HG02642 (cell line): ENCODE results near the gene ADA.
"Not testable (repeated sequence)": the region's sequence is repeated elsewhere in the genome, so short reads cannot be mapped to it uniquely, and the experiment has no call there.

Experiments
- ATAC-seq: cut with Tn5 transposase; IDR thresholded peaks from one replicate; pipeline ENCODE4 v1.9.1; 2021; ENCODE audit warnings: mild to moderate bottlenecking; ENCODE audit not compliant: unreplicated experiment, poor library complexity

The ADA gene

DNA sequence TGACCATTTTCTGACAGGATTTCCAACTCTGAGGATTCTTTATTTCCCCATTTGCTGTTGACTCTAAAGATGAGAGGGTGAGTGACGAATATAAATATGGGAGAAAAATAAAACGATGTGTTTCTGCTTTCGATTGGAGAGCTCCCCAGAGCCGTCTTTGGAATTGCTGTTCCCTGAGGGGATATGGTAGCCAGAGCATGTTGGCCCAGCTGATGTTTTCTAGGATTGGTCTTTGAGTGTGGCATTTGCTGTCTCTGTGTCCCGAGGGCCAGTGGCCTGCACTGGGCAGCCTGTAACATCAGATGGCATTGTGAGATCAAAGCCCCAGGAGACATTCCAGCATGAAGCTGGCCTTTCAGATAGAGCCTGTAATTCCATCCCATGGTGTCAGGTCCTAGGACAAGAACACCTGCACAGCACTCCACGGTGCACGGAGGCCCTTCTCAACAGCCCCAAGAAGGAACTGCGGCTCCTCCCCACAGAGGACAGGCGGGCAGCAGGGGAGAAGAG lies 42.4 kb downstream of the ADA start:
- ATAC-seq: peak; percentile 4

DNA sequence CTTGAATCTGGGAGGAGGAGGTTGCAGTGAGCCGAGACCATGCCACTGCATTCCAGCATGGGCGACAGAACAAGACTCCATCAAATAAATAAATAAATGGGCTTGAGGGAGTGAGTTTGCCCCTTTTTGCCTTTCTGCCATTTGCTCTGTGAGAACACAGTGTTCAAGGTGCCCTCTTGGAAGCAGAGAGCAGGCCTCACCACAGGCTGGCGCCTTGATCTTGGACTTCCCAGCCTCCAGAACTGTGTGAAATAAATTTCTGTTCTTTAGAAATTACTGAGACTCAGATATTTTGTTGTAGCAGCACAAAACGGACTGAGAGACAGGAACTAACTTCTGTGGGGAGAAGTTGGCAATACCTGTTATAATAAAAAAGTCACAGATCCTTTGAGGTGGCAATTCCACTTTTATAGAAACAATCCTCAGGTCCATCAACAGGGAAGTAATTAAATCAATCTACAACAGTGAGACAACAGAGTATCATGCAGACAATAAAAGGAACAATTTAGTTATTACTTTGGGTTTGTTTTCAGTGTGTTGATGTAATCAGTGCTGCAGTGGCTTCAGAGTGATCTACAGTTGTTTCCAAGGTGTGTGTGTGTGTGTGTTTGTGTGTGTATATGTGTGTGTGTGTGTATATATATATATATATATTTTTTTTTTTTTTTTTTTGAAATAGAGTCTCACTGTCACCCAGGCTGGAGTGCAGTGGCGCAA lies 44.6 kb downstream of the ADA start:
- no peak for ATAC-seq

DNA sequence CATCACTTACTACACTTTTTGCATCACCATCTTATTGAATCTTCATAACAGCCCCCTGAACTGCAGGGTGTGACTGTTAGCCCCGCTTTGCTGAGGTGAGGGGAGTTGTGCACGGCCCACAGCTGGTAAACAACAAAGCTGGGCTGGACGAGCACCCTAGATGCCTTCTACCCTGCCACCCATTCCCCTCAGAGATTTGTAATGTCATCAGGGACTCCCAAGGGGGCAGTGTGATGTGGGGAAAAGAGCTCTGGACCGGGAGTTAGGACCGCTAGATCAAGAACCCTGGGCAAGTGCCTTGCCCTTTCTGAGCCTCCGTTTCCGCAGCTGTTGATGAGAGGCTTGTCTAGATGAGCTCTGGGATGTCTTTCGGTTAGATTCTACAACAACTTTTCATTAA lies 48.2 kb downstream of the ADA start:
- no peak for ATAC-seq

DNA sequence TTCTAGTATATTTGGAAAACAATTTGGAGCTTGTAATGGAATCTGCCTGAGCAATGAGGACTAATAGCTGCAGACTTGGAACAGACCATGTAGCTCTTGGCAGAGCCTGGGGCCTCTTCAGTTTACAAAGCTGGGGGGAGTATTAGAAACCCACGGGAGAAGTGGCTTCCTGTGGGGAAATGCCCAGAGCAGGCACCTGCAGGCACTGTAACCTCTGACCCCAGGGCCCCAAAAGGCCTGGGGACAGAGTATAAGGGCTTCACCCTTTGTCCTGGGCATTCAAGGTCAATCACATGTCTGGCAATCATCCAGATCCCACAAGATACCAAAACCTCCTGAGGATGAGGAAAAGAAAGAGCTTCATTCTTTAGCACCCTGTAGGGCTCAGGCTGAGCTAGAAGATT lies 49.7 kb downstream of the ADA start:
- ATAC-seq: no peak

DNA sequence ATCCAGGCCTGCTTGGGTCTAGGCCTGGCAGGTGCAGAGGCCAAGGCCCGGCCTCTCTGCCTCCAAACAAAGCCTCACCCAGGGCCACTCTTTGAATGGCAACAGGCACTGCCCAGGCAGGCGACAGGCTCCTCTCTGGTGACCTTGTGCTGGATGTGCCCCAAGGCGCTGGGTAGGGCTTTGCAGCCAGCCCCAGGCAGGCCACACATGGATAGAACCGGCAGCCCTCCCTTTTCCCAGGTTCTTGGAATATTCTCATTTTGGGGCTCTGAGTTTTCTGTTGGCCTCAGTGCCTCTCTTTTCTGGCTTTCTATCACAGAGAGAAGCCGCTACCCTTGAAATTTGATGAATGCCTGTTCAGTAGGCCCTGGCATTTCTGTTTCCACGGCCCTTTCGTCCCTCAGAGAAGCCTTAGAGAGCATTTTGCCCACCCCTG lies 50.2 kb downstream of the ADA start:
- ATAC-seq: no peak

DNA sequence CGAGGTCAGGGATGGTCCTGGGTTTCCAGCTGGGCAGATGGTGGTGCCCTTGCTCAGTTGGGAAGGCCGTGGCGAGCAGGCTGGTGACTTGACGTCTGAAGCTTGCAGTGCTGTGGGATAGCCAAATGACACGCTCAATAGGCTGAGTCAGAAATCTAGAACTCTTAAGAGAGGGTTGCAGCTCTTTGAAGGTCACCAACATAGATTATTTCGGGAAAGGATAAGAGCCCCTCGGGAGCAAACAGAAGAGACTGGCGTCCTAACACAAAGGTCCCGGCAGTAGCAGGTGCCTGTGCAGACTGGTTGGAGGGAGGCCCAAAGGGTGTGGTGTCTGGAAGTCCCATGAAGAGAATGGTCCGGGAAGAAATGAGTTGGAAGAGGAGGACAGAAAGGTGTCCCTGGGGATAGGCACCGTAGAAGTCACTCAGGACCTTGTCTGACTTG lies 50.7 kb downstream of the ADA start:
- no peak for ATAC-seq

DNA sequence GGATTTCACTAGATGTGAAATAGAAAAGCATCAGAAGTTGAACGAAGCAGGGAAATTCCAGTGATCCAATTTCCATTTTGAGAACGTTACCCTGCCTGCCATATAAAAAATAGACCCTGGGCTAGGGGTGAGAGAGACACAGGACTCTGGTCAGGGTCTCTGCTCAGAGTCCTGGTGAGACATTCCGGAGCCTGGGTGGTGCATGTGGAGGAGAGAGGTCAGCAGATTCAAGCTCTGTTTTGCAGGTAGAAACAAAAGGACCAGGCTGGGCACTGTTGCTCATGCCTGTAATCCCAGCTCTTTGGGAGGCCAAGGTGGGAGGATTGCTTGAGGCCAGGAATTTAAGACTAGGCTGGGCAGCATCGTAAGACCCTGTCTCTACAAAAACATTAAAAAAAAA lies 51.2 kb downstream of the ADA start:
- ATAC-seq: no peak

GRCh38 chr20:44599715-44600114 lies 51.8 kb downstream of the ADA start:
- ATAC-seq: no peak

GRCh38 chr20:44598423-44599305 lies 52.8 kb downstream of the ADA start:
- no peak for ATAC-seq

DNA sequence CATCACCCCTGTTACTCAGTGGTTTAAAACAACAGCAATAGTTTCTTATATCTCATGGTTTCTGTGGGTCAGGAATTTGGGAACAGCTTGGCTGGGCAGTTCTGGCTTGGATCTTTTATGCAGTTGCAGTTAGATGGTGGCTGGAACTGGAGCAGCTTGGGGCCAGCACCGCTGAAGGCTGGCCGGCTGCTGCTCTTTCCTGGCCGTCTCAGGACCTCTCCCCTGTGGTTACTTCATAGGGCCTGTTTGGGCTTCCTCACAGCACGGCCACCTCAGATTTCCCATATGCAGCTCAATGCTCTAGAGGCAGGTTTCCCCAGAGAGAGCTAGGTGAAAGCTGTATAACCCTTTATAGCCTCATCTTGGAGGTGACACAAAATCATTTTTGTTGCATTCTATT lies 53.6 kb downstream of the ADA start:
- ATAC-seq: no peak

DNA sequence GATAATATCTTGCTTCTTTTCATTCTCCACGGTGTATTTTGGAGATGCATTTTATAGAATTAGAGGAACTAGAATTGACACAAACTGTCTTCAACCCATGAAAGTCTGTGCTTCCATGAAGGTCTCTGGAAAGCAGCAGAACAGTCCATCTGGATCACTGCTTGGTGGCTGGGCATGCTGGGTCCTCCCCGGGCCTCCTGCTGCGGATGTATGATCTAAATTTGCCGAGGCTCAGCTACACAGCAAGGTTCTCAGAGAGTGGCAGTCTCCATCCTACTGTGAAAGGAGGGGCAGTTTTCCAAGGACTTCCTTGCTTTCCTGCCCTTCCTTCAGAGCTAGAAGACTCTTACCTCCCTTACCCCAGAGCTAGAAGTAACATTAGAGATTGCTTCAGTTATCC lies 54.0 kb downstream of the ADA start:
- ATAC-seq: no peak

GRCh38 chr20:44596876-44597275 lies 54.6 kb downstream of the ADA start:
- no peak for ATAC-seq

- ATAC-seq: no peak
Measured at GRCh38 chr20:44596010-44596409, 55.5 kb downstream of the ADA start.

DNA sequence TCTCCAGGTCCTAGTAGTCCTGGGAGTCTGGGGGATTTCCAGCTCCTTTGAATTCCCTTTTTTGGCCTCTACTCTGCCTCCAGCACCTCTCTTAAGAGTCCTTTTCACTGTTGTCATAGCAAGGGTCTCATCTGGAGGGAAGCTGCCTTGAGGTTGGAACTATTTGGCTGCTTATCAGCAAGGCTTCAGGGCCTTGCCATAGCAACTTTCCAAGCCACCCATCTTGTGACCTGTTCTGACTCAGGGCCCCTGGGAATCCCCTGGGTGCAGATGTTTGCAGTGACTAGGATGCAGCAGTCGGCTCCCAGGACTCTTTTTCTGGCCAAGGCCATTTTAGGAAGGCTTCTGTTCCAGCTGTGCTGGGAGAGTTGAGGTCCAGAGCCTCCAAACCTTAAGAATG lies 56.8 kb downstream of the ADA start:
- no peak for ATAC-seq

GRCh38 chr20:44593751-44594150 lies 57.7 kb downstream of the ADA start:
- ATAC-seq: no peak

- no peak for ATAC-seq
Measured at GRCh38 chr20:44592366-44592765, 59.1 kb downstream of the ADA start.

GRCh38 chr20:44590980-44591778 lies 60.3 kb downstream of the ADA start:
- no peak for ATAC-seq

DNA sequence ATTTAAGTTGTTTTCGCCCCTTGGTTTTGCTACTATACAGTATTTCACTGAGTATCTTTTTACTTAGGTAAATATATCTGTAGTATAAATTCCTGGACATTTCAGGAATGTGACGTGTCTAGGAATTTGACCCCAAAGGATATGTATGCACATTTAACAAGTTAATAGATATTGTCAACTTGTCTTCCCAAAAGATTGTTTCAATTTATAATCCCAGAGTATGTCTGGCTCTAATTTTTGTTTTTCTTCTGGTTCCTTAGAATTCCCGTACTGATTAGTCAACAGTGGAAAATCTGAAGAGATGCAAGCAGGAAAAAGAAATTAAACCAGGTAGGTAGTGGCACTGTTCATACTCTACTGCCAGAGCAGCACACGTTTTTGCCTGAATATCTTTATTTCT lies 62.0 kb downstream of the ADA start:
- ATAC-seq: no peak

GRCh38 chr20:44588321-44588720 lies 63.2 kb downstream of the ADA start:
- ATAC-seq: not testable (repeated sequence)
